ENCODE results near the gene SCYGR7. TPM values are rescaled to one million over a fixed set of nuclear protein-coding genes. Genes with fewer than 3 reads are reported as not detected.
"Not testable (repeated sequence)": the region's sequence is repeated elsewhere in the genome, so short reads cannot be mapped to it uniquely, and the experiment has no call there.

SCYGR7 gene
- total RNA-seq, 1 donor from 2014 or later: not detected

GRCh38 chr2:227739351-227739750, 11.2 kb downstream of the SCYGR7 start:
- Histone ChIP-seq H3K9me3 (replicated peaks) (no peaks in the 10 kb centered on the region), H3K36me3 (no peaks in the 10 kb centered on the region), H3K4me3 (no peak overlapping the region), H3K27ac (replicated peaks) (no peak overlapping the region), H3K27me3 (ENCODE audit: low read depth) (peaks cover 14% of the 10 kb centered on the region), H3K4me1 (no peaks in the 10 kb centered on the region)
- TF ChIP-seq CTCF (IDR thresholded peaks at IDR 0.05; ENCODE audit: borderline replicate concordance): no peak
- intact Hi-C loops (cut with micrococcal nuclease): no loop called here
- no peak for DNase-seq

DNA sequence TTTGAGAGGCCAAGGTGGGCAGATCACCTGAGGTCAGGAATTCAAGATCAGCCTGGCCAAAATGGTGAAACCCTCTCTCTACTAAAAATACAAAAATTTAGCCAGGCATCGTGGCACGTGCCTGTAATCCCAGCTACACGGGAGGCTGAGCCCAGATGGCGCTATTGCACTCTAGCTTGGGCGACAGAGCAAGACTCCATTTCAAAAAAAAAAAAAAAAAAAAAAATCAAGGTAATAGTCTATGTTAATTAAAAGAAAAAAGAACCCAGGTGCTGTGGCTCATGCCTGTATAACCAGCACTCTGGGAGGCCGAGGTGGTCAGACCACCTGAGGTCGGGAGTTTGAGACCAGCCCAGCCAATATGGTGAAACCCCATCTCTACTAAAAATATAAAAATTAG, 12.6 kb downstream of the SCYGR7 start:
- H3K27ac ChIP-seq (replicated peaks); H3K36me3 ChIP-seq; DNase-seq; intact Hi-C loops (cut with micrococcal nuclease); H3K4me1 ChIP-seq; H3K9me3 ChIP-seq (replicated peaks); H3K4me3 ChIP-seq: not testable (repeated sequence)
- H3K27me3 ChIP-seq (ENCODE audit: low read depth): peaks cover 14% of the 10 kb centered on the region

- Histone ChIP-seq H3K27ac (replicated peaks) (no peak within 1 kb of the TSS), H3K36me3 (no peaks in the 10 kb centered on the region), H3K27me3 (ENCODE audit: low read depth) (peaks cover 13% of the 10 kb centered on the region), H3K4me1 (no peaks in the 10 kb centered on the region), H3K9me3 (replicated peaks) (no peaks in the 10 kb centered on the region), H3K4me3 (no peak within 1 kb of the TSS)
- TF ChIP-seq CTCF (IDR thresholded peaks at IDR 0.05; ENCODE audit: borderline replicate concordance): no peak
- no peak for DNase-seq
- intact Hi-C loops (cut with micrococcal nuclease): no loop called here
These were observed 17.5 kb downstream of the SCYGR7 start, which contains the start of gene SCYGR8 for GRCh38 chr2:227745594-227745993. SCYGR8 (plus strand) TSS chr2:227745894; CDS start chr2:227745894, 0 bp downstream.

DNA sequence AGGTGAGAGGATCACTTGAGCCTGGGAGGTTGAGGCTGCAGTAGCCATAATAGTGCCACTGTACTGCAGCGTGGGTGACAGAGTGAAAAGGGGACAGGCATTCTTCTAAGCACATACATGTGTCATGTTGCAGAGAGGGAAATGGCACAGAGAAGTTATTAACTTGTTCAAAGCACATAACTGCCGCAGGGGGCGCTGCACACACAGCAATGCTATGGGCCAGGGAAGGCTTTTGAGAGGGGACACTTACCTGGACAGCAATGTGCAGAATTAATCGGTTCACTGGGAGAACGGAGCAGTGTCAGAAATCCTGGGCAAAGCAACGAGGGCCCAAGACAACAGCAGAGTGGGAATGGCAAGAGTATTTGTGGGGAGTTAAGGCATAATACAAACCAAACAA, 19.9 kb downstream of the SCYGR7 start:
- H3K4me1 ChIP-seq: no peaks in the 10 kb centered on the region
- TF ChIP-seq CTCF (IDR thresholded peaks at IDR 0.05; ENCODE audit: borderline replicate concordance): no peak
- H3K36me3 ChIP-seq: no peaks in the 10 kb centered on the region
- DNase-seq: no peak
- H3K27ac ChIP-seq (replicated peaks): no peak overlapping the region
- H3K4me3 ChIP-seq: no peak overlapping the region
- H3K27me3 ChIP-seq (ENCODE audit: low read depth): peaks cover 10% of the 10 kb centered on the region
- no peaks in the 10 kb centered on the region for H3K9me3 ChIP-seq (replicated peaks)
- intact Hi-C loops (cut with micrococcal nuclease): no loop called here

- H3K9me3 ChIP-seq (replicated peaks); DNase-seq; H3K36me3 ChIP-seq; H3K4me3 ChIP-seq; H3K27me3 ChIP-seq (ENCODE audit: low read depth); H3K27ac ChIP-seq (replicated peaks); H3K4me1 ChIP-seq; intact Hi-C loops (cut with micrococcal nuclease): not testable (repeated sequence)
These were observed 28.1 kb downstream of the SCYGR7 start for GRCh38 chr2:227756261-227756660.

DNA sequence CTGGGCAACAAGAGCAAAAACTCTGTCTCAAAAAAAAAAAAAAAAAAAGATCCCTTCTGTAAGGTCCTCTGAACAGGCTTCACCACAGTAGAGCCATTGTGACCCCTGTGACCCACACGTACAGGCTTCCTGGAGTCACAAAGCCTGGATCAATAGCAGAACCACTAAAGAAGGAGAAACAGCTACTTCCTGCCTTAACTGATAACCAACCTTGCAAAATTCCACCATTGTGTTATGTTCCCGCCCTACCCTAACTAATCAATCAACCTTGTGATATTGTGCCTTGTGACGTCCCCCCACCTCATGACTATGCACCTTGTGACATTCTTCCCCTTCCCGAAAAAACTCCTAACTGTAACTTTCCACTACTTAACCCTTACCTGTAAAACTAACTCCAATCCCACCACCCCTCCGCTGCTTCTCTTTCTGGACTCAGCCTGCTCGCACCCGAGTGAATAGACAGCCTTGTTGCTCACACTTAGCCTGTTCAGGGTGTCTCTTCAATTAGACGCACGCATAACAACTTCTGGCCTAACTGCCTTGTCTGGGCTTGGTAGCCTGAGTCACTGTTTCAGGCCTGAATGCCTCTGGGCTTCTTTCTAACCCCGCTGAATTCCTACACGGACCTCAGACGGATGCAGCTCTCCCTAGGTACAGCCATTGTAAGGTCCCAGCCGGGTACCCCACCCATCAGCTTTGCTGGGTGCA, 31.4 kb downstream of the SCYGR7 start:
- no peaks in the 10 kb centered on the region for H3K27me3 ChIP-seq (ENCODE audit: low read depth)
- no peak overlapping the region for H3K27ac ChIP-seq (replicated peaks)
- DNase-seq: no peak
- TF ChIP-seq CTCF (IDR thresholded peaks at IDR 0.05; ENCODE audit: borderline replicate concordance): no peak
- no peak overlapping the region for H3K4me3 ChIP-seq
- intact Hi-C loops (cut with micrococcal nuclease): no loop called here
- no peaks in the 10 kb centered on the region for H3K4me1 ChIP-seq
- no peaks in the 10 kb centered on the region for H3K9me3 ChIP-seq (replicated peaks)
- H3K36me3 ChIP-seq: no peaks in the 10 kb centered on the region

Measured in left ventricle myocardium inferior (tissue), 1 donor.